Measurements from ENCODE around the gene RCN2. TPM values are rescaled to one million over a fixed set of nuclear protein-coding genes. Genes with fewer than 3 reads are reported as not detected.

The RCN2 gene
- total RNA-seq, 8 experiments from 2014 or later: 80.3 to 145 (median 110) TPM

DNA sequence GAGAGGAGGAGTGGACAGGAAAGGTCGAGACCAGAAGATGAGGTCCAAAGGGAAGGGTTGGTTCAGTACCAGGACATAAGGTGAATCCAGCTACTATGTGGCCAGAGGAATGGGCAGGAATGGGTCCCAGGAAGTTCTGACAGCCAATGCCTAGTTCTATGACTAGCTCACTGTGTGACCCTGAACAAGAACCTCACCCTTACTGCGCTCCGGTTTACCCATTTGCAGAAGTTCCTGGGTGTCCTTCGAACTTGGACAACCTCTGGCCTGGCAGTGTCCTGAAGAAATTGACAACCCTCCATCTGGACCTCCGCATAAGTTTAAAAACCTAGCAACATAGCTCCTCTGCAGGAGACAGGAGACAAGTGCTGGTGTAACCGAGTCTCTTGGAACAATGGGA is 51.2 kb downstream of the RCN2 start:
- 25 to 100% (median 88%) methylated on average over 1 to 5 of the region's 6 CpGs; no CpG with 5 or more reads in 2 of the 10 experiments for WGBS, 10 experiments
- no peak for ATAC-seq (replicated peaks in 6 of 8)
- Histone ChIP-seq H3K4me1 (replicated peaks in 1 of 2) (no peaks in the 10 kb centered on the region), H3K27ac (no peak overlapping the region), H3K4me3 (no peak overlapping the region)
- in situ Hi-C loops (cut with MboI; ENCODE audit: low pct_unique_long_range_greater_than_20kb in 2 of 9, low sequenced_read_pairs in 9 of 9, unreplicated experiment in 9 of 9): no loop called here

DNA sequence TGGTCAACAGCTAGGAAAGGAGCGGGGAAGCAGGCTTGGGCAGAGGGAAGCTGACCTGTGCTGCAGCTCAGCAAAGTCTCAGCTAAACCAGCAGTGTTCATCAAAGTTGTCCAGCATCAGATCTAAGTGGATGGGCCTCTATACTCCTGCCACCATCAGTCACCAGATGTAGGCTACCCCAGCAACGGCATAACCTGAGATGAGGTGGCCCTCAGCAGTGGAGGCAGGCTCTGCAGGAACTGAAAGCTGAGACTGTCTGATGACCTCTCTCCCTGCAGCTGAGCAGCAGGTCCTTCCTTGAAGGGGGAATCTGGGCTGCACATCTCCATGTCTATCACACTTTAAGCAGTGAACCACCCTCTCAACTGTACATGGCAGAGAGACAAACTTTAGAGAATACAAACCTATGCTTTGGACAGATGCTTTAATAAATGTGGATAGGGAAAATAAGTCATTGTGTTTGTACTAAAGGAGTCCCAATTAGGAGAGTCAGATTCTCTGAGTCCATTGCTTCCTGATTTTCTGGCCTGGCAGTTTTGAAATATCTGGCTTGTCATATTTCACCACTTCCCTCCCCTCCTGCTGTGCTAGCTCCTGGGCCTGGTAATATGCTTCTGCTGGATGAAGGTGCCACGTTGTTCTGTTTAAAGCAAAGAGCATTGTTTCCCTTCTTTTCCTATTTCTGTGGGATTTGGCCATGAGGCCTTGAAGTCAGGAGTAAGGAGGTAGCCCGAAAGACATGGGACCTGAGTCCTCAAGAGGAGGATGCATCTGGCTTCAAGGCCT is 52.2 kb downstream of the RCN2 start:
- WGBS, 10 experiments: 33 to 100% (median 68%) methylated on average over 1 to 3 of the region's 4 CpGs; no CpG with 5 or more reads in 4 of the 10 experiments
- Histone ChIP-seq H3K4me1 (replicated peaks in 1 of 2) (peaks cover 0 to 2% of the 10 kb centered on the region in 2 donors), H3K4me3 (no peak overlapping the region), H3K27ac (no peak overlapping the region)
- no peak for ATAC-seq (replicated peaks in 6 of 8)
- in situ Hi-C loops (cut with MboI; ENCODE audit: low pct_unique_long_range_greater_than_20kb in 2 of 9, low sequenced_read_pairs in 9 of 9, unreplicated experiment in 9 of 9): no loop called here

DNA sequence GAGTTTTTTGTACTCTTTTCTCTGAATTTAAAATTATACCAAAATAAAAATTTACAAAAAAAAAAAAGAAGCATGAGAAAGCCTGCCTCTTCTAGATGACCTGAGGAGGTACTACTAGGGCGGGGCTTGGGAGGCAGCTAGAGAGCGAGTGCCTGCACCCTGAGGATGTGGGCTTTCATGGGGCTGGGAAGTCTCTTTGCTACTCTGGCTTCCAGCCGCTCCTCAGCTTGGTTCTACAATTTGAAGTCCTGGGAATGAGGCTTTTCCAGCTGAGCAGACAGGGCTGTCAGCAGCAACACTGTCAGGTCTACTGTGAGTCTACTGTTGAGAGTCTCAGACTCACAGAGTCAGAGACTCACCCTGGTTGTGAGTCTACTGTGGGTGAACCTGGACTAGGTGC is 55.2 kb downstream of the RCN2 start:
- no peak for ATAC-seq (replicated peaks in 6 of 8)
- 71 to 100% (median 94%) methylated on average over 1 to 3 of the region's 3 CpGs; no CpG with 5 or more reads in 3 of the 10 experiments for WGBS, 10 experiments
- in situ Hi-C loops (cut with MboI; ENCODE audit: low pct_unique_long_range_greater_than_20kb in 2 of 9, low sequenced_read_pairs in 9 of 9, unreplicated experiment in 9 of 9): no loop called here
- Histone ChIP-seq H3K27ac (no peak overlapping the region), H3K4me3 (no peak overlapping the region), H3K4me1 (replicated peaks in 1 of 2) (peaks cover 11 to 16% of the 10 kb centered on the region in 2 donors)

DNA sequence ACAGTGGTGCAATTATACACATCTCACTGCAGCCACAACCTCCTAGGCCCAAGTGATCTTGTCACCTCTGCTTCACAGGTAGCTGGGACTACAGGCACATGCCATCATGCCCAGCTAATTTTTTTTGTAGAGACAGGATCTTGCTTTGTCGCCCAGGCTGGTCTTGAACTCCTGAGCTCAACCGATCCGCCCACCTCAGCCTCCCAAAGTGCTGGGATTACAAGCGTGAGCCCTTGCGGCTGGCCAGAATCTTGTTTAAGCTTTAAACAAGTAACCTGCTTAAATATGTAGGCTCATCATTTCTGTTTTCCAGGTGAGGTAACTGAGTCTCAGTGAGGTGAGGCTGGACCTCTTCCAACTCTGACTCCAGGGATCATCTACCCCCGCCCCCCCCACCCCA is 55.7 kb downstream of the RCN2 start:
- in situ Hi-C loops (cut with MboI; ENCODE audit: low pct_unique_long_range_greater_than_20kb in 2 of 9, low sequenced_read_pairs in 9 of 9, unreplicated experiment in 9 of 9): no loop called here
- no peak for ATAC-seq (replicated peaks in 6 of 8)
- 74 to 100% (median 83%) methylated on average over 1 to 4 of the region's 6 CpGs; no CpG with 5 or more reads in 3 of the 10 experiments for WGBS, 10 experiments

DNA sequence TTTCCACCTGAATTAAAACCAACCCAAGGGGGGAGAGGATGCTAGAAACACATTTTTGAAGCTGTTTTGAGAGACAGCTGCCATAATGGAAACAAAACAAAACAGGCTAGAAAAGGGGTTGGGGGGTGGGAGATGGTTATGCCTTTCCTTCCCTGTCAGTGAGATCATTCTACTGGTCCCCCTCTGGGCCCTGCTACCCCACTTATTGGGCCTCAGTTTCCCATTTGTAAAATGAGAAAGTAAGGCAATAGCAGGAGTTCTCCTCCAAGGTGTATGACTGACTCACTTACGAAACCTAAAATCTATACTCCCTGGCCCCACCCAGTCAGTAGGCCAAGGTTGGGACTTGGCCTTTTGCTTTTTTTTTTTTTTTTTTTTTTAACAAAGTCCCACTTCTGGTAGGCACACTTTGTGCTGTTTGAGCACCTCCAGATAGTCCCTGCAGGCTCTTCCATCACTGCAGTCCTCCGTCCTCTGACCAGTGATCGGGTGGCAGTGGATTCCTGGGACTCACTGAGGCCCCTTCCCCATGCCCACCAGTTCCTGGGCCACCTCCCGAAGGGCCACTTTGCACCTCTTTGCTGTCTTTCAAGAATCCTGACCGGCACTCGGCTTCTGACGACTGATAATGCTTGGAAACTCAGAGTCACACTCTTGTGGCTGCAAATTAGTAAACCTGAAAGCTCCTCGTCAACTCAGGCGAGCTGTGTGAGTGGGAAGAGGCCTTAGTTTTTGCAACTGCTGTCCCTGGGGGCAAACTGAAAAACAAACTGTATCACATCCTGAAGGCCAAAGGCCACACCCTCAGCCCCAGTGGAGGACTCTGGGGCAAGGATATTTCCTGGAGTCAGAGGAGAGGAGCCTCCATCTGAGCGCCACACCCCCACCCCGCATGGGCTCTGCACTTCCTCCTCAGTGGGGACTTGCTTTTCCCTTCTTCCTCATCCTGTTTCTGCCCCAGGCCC is 56.6 kb downstream of the RCN2 start:
- ATAC-seq (replicated peaks in 6 of 8): peak in 5 of 8 experiments; percentile 9 to 76 (median 67)

More for the DNA sequence above, 55.7 kb downstream of the RCN2 start:
- H3K27ac ChIP-seq: no peak overlapping the region
- H3K4me3 ChIP-seq: no peak overlapping the region
- peaks cover 11 to 19% of the 10 kb centered on the region in 2 donors for H3K4me1 ChIP-seq (replicated peaks in 1 of 2)

DNA sequence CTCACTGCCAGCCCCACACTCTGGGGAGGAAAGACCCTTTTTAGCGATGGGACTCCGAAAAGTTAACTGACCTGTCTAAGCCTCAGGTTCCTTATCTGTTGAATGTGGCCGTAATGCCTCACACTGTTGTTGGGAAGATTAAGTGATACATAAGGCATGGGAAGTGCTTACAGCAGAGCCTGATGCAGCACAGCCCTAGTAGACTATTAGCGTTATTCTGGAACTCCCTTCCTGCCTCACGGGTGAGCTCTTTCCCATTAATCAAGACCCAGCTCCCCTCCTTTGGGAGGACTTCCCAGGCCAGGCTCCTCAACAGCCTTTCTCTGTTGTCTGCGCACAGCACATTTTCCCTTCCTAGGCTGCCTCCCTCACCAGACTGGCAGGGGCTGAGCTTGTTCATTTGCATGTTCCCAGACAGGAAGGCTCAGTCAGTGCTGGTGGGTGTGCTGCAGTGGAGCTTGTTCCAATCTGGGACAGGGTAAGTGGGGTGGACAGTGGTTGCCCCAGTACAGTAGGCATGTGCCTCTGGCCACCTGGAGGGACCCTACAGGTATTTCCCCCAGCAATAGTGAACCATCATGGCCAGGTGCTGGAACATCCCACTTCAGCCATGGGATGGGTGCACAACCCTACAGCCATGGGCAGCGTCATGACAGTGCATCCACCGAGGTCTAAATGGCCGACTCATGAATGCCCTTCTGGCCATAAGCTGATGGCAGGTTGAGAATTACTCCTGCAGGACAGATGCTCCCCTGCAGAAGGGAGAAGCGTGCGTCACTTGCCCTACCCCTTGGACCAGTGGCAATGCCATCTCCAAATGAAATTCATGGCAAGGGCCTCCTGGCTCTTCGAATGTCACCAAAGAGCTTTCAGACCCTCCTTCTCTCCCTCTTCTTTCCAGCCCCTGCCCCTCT is 57.6 kb downstream of the RCN2 start:
- Histone ChIP-seq H3K27ac (no peak overlapping the region), H3K4me3 (no peak overlapping the region)
- peak; percentile 62 to 96 (median 86) for ATAC-seq (replicated peaks in 6 of 8)

More for the DNA sequence above, 56.6 kb downstream of the RCN2 start:
- peaks cover 11 to 19% of the 10 kb centered on the region in 2 donors for H3K4me1 ChIP-seq (replicated peaks in 1 of 2)
- 20 to 100% (median 81%) methylated on average over 1 to 5 of the region's 11 CpGs; no CpG with 5 or more reads in 2 of the 10 experiments for WGBS, 10 experiments
- in situ Hi-C loops (cut with MboI; ENCODE audit: low pct_unique_long_range_greater_than_20kb in 2 of 9, low sequenced_read_pairs in 9 of 9, unreplicated experiment in 9 of 9): no loop called here
- H3K27ac ChIP-seq: no peak overlapping the region
- no peak overlapping the region for H3K4me3 ChIP-seq

DNA sequence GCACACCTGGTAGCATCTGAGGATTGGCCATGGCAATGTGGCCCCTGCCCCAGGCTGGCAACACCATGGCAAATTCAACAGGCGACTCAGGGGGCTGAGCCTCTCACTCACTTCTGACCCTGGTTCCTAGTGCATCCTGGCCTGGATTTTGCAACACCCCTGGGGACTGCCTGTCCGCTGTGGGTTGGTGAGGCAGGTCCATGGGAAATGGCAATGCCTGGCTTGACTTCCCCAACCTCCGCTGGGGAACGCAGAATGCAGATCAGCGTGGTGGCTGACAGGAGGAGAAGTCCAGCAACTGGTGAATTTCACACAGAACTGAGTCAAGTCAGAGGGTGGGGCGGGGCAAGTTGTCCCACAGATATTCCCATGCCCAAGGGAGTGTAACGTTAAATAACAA is 59.5 kb downstream of the RCN2 start:
- no peak overlapping the region for H3K27ac ChIP-seq
- in situ Hi-C loops (cut with MboI; ENCODE audit: low pct_unique_long_range_greater_than_20kb in 2 of 9, low sequenced_read_pairs in 9 of 9, unreplicated experiment in 9 of 9): no loop called here
- ATAC-seq (replicated peaks in 6 of 8): peak in 2 of 8 experiments; percentile 3

More for the DNA sequence above, 57.6 kb downstream of the RCN2 start:
- in situ Hi-C loops (cut with MboI; ENCODE audit: low pct_unique_long_range_greater_than_20kb in 2 of 9, low sequenced_read_pairs in 9 of 9, unreplicated experiment in 9 of 9): no loop called here
- 67 to 100% (median 83%) methylated on average over 2 to 10 of the region's 12 CpGs; no CpG with 5 or more reads in 2 of the 10 experiments for WGBS, 10 experiments
- peaks cover 11 to 19% of the 10 kb centered on the region in 2 donors for H3K4me1 ChIP-seq (replicated peaks in 1 of 2)

DNA sequence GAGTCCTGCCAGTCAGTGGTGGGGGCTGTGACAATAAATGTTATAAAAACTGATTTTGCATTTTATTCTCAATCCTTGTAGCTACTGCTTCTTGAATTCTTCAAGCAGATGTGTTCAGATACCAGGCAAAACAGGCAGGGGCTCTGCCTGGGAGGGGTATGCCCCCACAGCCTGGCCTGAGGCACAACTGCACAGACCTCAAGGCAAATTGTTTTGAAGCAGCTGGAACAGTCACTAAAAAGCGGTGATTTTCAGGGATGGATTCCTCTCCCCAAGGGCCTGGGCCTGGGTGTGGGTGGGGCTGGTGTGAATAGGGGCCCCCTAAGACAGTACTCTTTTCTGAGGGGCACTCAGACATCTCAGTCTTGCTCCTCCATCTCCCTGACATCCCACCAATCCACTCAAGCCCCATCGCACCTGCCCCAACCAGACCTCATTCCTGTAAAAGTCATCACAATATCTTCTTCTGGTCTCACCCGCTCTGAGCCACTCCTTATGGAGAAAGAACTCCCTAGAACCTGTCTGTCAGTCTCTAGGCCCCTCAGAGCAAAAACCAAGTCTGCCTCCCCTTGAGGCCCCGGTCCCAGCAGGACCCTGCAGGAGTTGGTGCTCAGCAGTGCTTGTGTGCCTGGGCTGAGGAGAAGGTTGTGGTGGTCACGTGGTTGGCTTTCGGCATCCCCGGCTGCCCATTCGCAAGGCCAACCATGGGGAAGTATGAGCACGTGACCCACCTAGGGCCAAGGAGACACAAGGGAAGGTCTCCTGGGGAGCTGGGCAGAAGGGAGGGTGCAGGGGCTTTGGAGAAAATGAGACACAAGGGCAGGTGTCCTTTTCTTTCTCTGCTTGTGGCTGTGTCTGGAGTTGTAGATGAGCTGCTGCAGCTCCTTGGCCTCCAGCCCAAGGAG is 60.4 kb downstream of the RCN2 start:
- in situ Hi-C loops (cut with MboI; ENCODE audit: low pct_unique_long_range_greater_than_20kb in 2 of 9, low sequenced_read_pairs in 9 of 9, unreplicated experiment in 9 of 9): no loop called here
- H3K27ac ChIP-seq: peak overlapping the region in 1 of 2 donors; percentile 6
- no peak for ATAC-seq (replicated peaks in 6 of 8)
- peaks cover 11 to 19% of the 10 kb centered on the region in 2 donors for H3K4me1 ChIP-seq (replicated peaks in 1 of 2)
- no peak overlapping the region for H3K4me3 ChIP-seq
- 90 to 100% (median 100%) methylated on average over 1 to 2 of the region's 9 CpGs; no CpG with 5 or more reads in 7 of the 10 experiments for WGBS, 10 experiments

More for the DNA sequence above, 59.5 kb downstream of the RCN2 start:
- Histone ChIP-seq H3K4me1 (replicated peaks in 1 of 2) (peaks cover 11 to 19% of the 10 kb centered on the region in 2 donors), H3K4me3 (no peak overlapping the region)
- 48 to 100% (median 80%) methylated on average over 1 to 5 of the region's 7 CpGs; no CpG with 5 or more reads in 1 of the 10 experiments for WGBS, 10 experiments

DNA sequence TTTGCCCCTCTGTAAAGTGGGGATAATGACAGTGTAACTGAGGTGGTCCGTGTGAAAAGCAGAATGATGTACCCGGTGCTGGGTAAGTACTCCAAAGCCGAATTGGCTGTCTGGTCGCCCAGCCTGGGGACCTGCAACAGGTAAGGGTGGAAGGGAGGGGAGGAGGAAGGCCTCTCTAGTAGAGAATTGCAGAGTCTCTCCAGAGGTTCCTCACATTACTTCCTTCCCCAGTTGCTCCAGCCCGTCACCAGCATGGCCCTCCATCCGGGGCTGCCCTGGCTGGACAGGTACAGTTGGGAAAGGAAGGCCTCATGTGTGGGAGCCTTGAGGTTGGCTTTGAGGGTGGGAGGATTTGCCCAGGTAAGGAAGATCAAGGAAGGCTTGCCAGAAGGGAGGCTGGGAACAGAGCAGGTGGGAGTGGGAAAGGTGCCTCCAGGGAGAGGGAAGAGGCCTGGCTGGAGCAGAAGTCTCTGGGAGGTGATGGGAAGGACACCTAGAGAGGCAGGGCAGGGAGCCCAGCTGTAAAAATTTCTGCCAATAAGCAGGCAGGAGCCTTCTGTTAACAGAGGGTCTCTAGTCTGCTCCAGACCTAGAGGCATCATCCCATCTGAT is 61.7 kb downstream of the RCN2 start:
- in situ Hi-C loops (cut with MboI; ENCODE audit: low pct_unique_long_range_greater_than_20kb in 2 of 9, low sequenced_read_pairs in 9 of 9, unreplicated experiment in 9 of 9): no loop called here
- 74 to 100% (median 92%) methylated on average over 1 to 6 of the region's 6 CpGs; no CpG with 5 or more reads in 5 of the 10 experiments for WGBS, 10 experiments
- Histone ChIP-seq H3K4me1 (replicated peaks in 1 of 2) (peaks cover 11 to 19% of the 10 kb centered on the region in 2 donors), H3K4me3 (no peak overlapping the region), H3K27ac (no peak overlapping the region)
- no peak for ATAC-seq (replicated peaks in 6 of 8)

DNA sequence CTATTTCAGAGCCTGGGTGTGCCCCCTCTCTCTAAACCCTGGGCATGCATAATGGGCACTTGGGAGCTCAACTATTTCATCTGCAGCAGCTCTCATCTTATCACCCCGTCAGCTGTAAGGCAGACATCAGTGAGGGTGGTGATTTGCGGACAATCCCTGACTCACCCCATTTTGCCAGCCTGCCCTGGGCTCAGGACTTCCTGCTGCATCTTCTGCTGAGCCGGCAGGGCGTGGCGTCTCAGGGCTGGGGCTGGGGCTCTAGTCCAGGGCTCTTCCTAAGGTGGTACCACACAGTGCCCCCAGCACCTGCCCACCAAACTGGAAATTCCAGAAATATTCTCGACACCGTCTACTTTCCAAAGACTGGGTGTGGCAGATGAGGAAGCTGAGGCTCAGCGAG is 62.5 kb downstream of the RCN2 start:
- in situ Hi-C loops (cut with MboI; ENCODE audit: low pct_unique_long_range_greater_than_20kb in 2 of 9, low sequenced_read_pairs in 9 of 9, unreplicated experiment in 9 of 9): no loop called here
- H3K4me3 ChIP-seq: no peak overlapping the region
- no peak overlapping the region for H3K27ac ChIP-seq
- H3K4me1 ChIP-seq (replicated peaks in 1 of 2): peaks cover 11 to 15% of the 10 kb centered on the region in 2 donors
- peak in 3 of 8 experiments; percentile 9 to 39 (median 13) for ATAC-seq (replicated peaks in 6 of 8)
- WGBS, 10 experiments: 40 to 100% (median 91%) methylated on average over 1 to 6 of the region's 8 CpGs; no CpG with 5 or more reads in 3 of the 10 experiments

DNA sequence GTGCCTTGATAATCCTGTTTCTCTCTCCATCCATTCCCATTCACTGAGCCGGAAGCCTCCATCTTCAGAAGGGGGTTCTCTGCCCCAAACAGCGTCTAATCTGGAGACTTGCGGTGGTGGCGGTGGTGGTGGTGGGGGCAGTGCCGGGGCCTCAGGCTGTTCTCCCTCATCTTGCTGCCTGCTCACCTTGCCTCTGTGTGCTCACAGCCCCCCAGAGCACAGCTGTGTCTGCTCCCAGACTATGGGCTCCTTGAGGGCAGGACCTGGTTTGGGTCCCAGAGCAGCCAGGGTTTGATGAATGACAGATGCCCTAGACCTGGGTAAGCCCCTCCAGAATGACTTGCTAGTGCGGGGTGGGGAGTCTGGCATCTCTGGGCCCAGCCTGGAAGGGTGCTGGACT is 62.9 kb downstream of the RCN2 start:
- ATAC-seq (replicated peaks in 6 of 8): no peak
- Histone ChIP-seq H3K4me3 (no peak overlapping the region), H3K4me1 (replicated peaks in 1 of 2) (peaks cover 7 to 10% of the 10 kb centered on the region in 2 donors), H3K27ac (no peak overlapping the region)
- WGBS, 10 experiments: 90 to 100% (median 100%) methylated on average over 1 to 3 of the region's 6 CpGs; no CpG with 5 or more reads in 6 of the 10 experiments
- in situ Hi-C loops (cut with MboI; ENCODE audit: low pct_unique_long_range_greater_than_20kb in 2 of 9, low sequenced_read_pairs in 9 of 9, unreplicated experiment in 9 of 9): no loop called here

All from motor neuron (in vitro differentiated cells).